Esophagus squamous epithelium (tissue), 5 donors: Measurements from ENCODE around the gene LLCFC1. TPM values are rescaled to one million over a fixed set of nuclear protein-coding genes. Genes with fewer than 3 reads are reported as not detected.

Experiments used
- DNase-seq: peaks from one replicate; lab custom pipeline; 2025; lab: John Stamatoyannopoulos, UW
- H3K27ac ChIP-seq, 4 donors: fragments of 200-600 bp; sonication (generic); one replicate each; pipeline ENCODE4 v1.5.1; 2016 to 2019; ENCODE audit warnings: mild to moderate bottlenecking in 1 of 4
- H3K27me3 ChIP-seq, 4 donors: fragments of 200-600 bp; sonication (generic); 1 replicate in 3 of 4; 2 replicates in 1 of 4; pipeline versions ENCODE4 v1.5.1 to v1.6.0; 2017 to 2021; ENCODE audit warnings: antibody characterized with exemption in 1 of 4
- H3K36me3 ChIP-seq, 3 donors: fragments of 200-600 bp; sonication (generic); one replicate each; pipeline ENCODE4 v1.5.1; 2016 to 2019
- H3K4me1 ChIP-seq, 3 donors: fragments of 200-600 bp; sonication (generic); one replicate each; pipeline ENCODE4 v1.5.1; 2017 to 2019
- H3K4me3 ChIP-seq, 4 donors: fragments of 200-600 bp; sonication (generic); 1 replicate in 3 of 4; 2 replicates in 1 of 4; pipeline ENCODE4 v1.5.1; 2016 to 2019; ENCODE audit warnings: mild to moderate bottlenecking in 2 of 4, moderate library complexity in 1 of 4
- H3K9me3 ChIP-seq, 3 donors: fragments of 200-600 bp; sonication (generic); one replicate each; pipeline ENCODE4 v1.5.1; 2016 to 2019
- CTCF ChIP-seq, 6 experiments: fragments of 450-650 bp in 4 of 6; fragments of 200-600 bp in 2 of 6; sonication (generic) in 2 of 6; IDR thresholded peaks; one replicate each; pipeline ENCODE4 v1.5.1; 2016 to 2019; ENCODE audit warnings: antibody characterized with exemption in 6 of 6, mild to moderate bottlenecking in 4 of 6, moderate library complexity in 4 of 6
- POLR2A ChIP-seq, 4 donors: fragments of 450-650 bp; IDR thresholded peaks; one replicate each; pipeline ENCODE4 v1.6.1; 2017; ENCODE audit warnings: antibody characterized with exemption in 4 of 4, mild to moderate bottlenecking in 4 of 4, moderate library complexity in 3 of 4
- WGBS, 2 donors: methylation state at CpG; one replicate each; pipeline ENCODE4 v1.1.5; 2018; 5-methylcytosine and 5-hydroxymethylcytosine counted together
- intact Hi-C: fragments of 100-400 bp; cut with DNase I; formaldehyde crosslinking; loops from one replicate; pipeline ENCODE4 v1.15.0; 2022
- total RNA-seq, 4 donors: library from RNA; depleted of rRNA; stranded (reverse); fragments of >200 nt; gene quantifications; one replicate each; pipeline ENCODE4 v1.1.0, GENCODE V29; 2016
- donor health status: DM: yes; HTN: yes; CAD: no.

The LLCFC1 gene
- total RNA-seq, 4 donors from 2014 or later, result not detected

- intact Hi-C loops, result no loop called here
- H3K4me3 ChIP-seq, result no peak overlapping the region
- DNase-seq, result no peak
- H3K27me3 ChIP-seq, result peaks cover 0 to 17% (median 0%) of the 10 kb centered on the region in 4 donors
- no peaks in the 10 kb centered on the region for H3K36me3 ChIP-seq
- peaks cover 0 to 39% (median 0%) of the 10 kb centered on the region in 3 donors for H3K4me1 ChIP-seq
- TF ChIP-seq CTCF (IDR thresholded peaks at IDR 0.05) (no peak), POLR2A (IDR thresholded peaks at IDR 0.05) (no peak)
- H3K9me3 ChIP-seq, result no peaks in the 10 kb centered on the region
- 27 to 37% methylated on average over 2 of the region's 2 CpGs for WGBS, 2 donors
- H3K27ac ChIP-seq, result no peak overlapping the region
These were observed 29.3 kb upstream of the LLCFC1 start for GRCh38 chr7:142910031-142910433.

- H3K27me3 ChIP-seq, result peaks cover 0 to 17% (median 0%) of the 10 kb centered on the region in 4 donors
- H3K9me3 ChIP-seq, result no peaks in the 10 kb centered on the region
- DNase-seq, result no peak
- 63 to 76% methylated on average over 2 of the region's 2 CpGs for WGBS, 2 donors
- intact Hi-C loops, result no loop called here
- peaks cover 0 to 39% (median 0%) of the 10 kb centered on the region in 3 donors for H3K4me1 ChIP-seq
- no peak overlapping the region for H3K27ac ChIP-seq
- TF ChIP-seq POLR2A (IDR thresholded peaks at IDR 0.05), result no peak
- TF ChIP-seq CTCF (IDR thresholded peaks at IDR 0.05), result no peak
- H3K36me3 ChIP-seq, result no peaks in the 10 kb centered on the region
- H3K4me3 ChIP-seq, result no peak overlapping the region
These were observed 28.8 kb upstream of the LLCFC1 start for GRCh38 chr7:142910481-142910880.

GRCh38 chr7:142913051-142913450, 26.2 kb upstream of the LLCFC1 start:
- Histone ChIP-seq H3K4me1 (peaks cover 0 to 39% (median 0%) of the 10 kb centered on the region in 3 donors), H3K4me3 (no peak overlapping the region), H3K27me3 (peaks cover 0 to 22% (median 0%) of the 10 kb centered on the region in 4 donors), H3K36me3 (no peaks in the 10 kb centered on the region), H3K27ac (no peak overlapping the region), H3K9me3 (no peaks in the 10 kb centered on the region)
- no peak for TF ChIP-seq POLR2A (IDR thresholded peaks at IDR 0.05)
- TF ChIP-seq CTCF (IDR thresholded peaks at IDR 0.05), result no peak
- no peak for DNase-seq
- intact Hi-C loops, result no loop called here
- WGBS, 2 donors, result 50 to 58% methylated on average over 3 of the region's 3 CpGs

GRCh38 chr7:142913566-142913965, 25.7 kb upstream of the LLCFC1 start:
- peaks cover 0 to 18% (median 0%) of the 10 kb centered on the region in 4 donors for H3K27me3 ChIP-seq
- H3K4me1 ChIP-seq, result peaks cover 0 to 39% (median 0%) of the 10 kb centered on the region in 3 donors
- intact Hi-C loops, result no loop called here
- H3K9me3 ChIP-seq, result no peaks in the 10 kb centered on the region
- no peak for TF ChIP-seq CTCF (IDR thresholded peaks at IDR 0.05)
- TF ChIP-seq POLR2A (IDR thresholded peaks at IDR 0.05), result no peak
- WGBS, 2 donors, result 49 to 62% methylated on average over 2 of the region's 2 CpGs
- peak overlapping the region in 1 of 4 donors; percentile 7 for H3K27ac ChIP-seq
- no peak overlapping the region for H3K4me3 ChIP-seq
- no peak for DNase-seq
- H3K36me3 ChIP-seq, result no peaks in the 10 kb centered on the region

GRCh38 chr7:142914121-142914520, 25.2 kb upstream of the LLCFC1 start:
- Histone ChIP-seq H3K27ac (peak overlapping the region in 1 of 4 donors; percentile 7), H3K4me3 (no peak overlapping the region), H3K4me1 (peaks cover 0 to 34% (median 0%) of the 10 kb centered on the region in 3 donors), H3K36me3 (no peaks in the 10 kb centered on the region), H3K9me3 (no peaks in the 10 kb centered on the region), H3K27me3 (peaks cover 0 to 18% (median 0%) of the 10 kb centered on the region in 4 donors)
- DNase-seq, result no peak
- intact Hi-C loops, result no loop called here
- 50 to 60% methylated on average over 1 of the region's 1 CpG for WGBS, 2 donors
- TF ChIP-seq POLR2A (IDR thresholded peaks at IDR 0.05) (no peak), CTCF (IDR thresholded peaks at IDR 0.05) (no peak)
